HG02642 (cell line): Measurements from ENCODE around the gene MAP4K2.
"Not testable (repeated sequence)": the region's sequence is repeated elsewhere in the genome, so short reads cannot be mapped to it uniquely, and the experiment has no call there.

ENCODE experiments used
- ATAC-seq: cut with Tn5 transposase; IDR thresholded peaks from one replicate; pipeline ENCODE4 v1.9.1; 2021; ENCODE audit warnings: mild to moderate bottlenecking; ENCODE audit not compliant: unreplicated experiment, poor library complexity

The MAP4K2 gene

GRCh38 chr11:64803158-64803845 is at the start of gene MAP4K2:
Gene MAP4K2 (minus strand): TSS chr11:64803214. CDS start chr11:64803149, 65 bp downstream.
- peak; percentile 73 for ATAC-seq

- peak; percentile 15 for ATAC-seq
Observed at GRCh38 chr11:64851831-64852351, 48.9 kb upstream of the MAP4K2 start.

- ATAC-seq, result peak; percentile 73
Observed at GRCh38 chr11:64850979-64851567, 48.1 kb upstream of the MAP4K2 start.

- ATAC-seq, result no peak
Observed at GRCh38 chr11:64849598-64850356, 46.8 kb upstream of the MAP4K2 start.

- ATAC-seq, result no peak
Observed at GRCh38 chr11:64848826-64849597, 46.0 kb upstream of the MAP4K2 start.

- ATAC-seq, result no peak
Observed at GRCh38 chr11:64848214-64848825, 45.3 kb upstream of the MAP4K2 start.

GRCh38 chr11:64846998-64847666 is 44.1 kb upstream of the MAP4K2 start:
- ATAC-seq, result peak; percentile 20

- not testable (repeated sequence) for ATAC-seq
Observed at GRCh38 chr11:64845776-64846129, 42.7 kb upstream of the MAP4K2 start.

GRCh38 chr11:64845129-64845775 is 42.2 kb upstream of the MAP4K2 start:
- ATAC-seq, result no peak

GRCh38 chr11:64844330-64845128 is 41.5 kb upstream of the MAP4K2 start, which contains the start of gene CDC42BPG:
Gene CDC42BPG (minus strand): TSS chr11:64844653. CDS start chr11:64844569, 84 bp downstream.
- ATAC-seq, result no peak

GRCh38 chr11:64843686-64844329 is 40.8 kb upstream of the MAP4K2 start:
- no peak for ATAC-seq

GRCh38 chr11:64842851-64843685 is 40.1 kb upstream of the MAP4K2 start:
- ATAC-seq, result no peak

GRCh38 chr11:64842366-64842759 is 39.3 kb upstream of the MAP4K2 start:
- no peak for ATAC-seq

- no peak for ATAC-seq
Observed at GRCh38 chr11:64841592-64842365, 38.8 kb upstream of the MAP4K2 start.

- ATAC-seq, result no peak
Observed at GRCh38 chr11:64839887-64840782, 37.1 kb upstream of the MAP4K2 start.
